HL-60 (cell line): ENCODE data around the gene TMEM174.

Experiments
- DNase-seq, 2 experiments: peaks; one replicate each; pipeline ENCODE4 v3.0.0-alpha.2; 2010 to 2020; ENCODE audit warnings: low read depth in 1 of 2, low spot score in 1 of 2
- H3K27ac ChIP-seq: fragments of 250-450 bp; sonication (Bioruptor Pico); replicated peaks from 2 replicates; pipeline ENCODE4 v1.5.1; 2020; ENCODE audit warnings: mild to moderate bottlenecking, moderate library complexity
- H3K27me3 ChIP-seq: fragments of 250-450 bp; sonication (Bioruptor Pico); 2 replicates; pipeline ENCODE4 v1.5.1; 2021; ENCODE audit warnings: mild to moderate bottlenecking, moderate library complexity; ENCODE audit not compliant: insufficient read depth, poor library complexity, severe bottlenecking
- H3K4me3 ChIP-seq: replicated peaks from 2 replicates; pipeline ENCODE4 v1.5.1; 2011; ENCODE audit warnings: mild to moderate bottlenecking, control low read depth, low read length; ENCODE audit not compliant: insufficient read depth
- GABPA ChIP-seq: IDR thresholded peaks from 2 replicates; pipeline ENCODE4 v1.6.1; 2012; ENCODE audit warnings: low read depth
- POLR2AphosphoS5 ChIP-seq: IDR thresholded peaks from 2 replicates; pipeline ENCODE4 v1.6.1; 2012; ENCODE audit warnings: low read depth
- SPI1 ChIP-seq: IDR thresholded peaks from 2 replicates; pipeline ENCODE4 v1.6.1; 2012; ENCODE audit warnings: low read depth, mild to moderate bottlenecking, borderline replicate concordance
- TF ChIP-seq, protein P1 (sequence below): IDR thresholded peaks from 2 replicates; pipeline ENCODE4 v1.6.1; 2012; ENCODE audit warnings: low read depth; ENCODE audit not compliant: insufficient replicate concordance
- TF ChIP-seq, protein P2 (sequence below): IDR thresholded peaks from one replicate; pipeline ENCODE4 v1.5.1; 2011; ENCODE audit warnings: low read length, control low read depth, inconsistent platforms; ENCODE audit not compliant: insufficient read depth

TMEM174 gene

DNA sequence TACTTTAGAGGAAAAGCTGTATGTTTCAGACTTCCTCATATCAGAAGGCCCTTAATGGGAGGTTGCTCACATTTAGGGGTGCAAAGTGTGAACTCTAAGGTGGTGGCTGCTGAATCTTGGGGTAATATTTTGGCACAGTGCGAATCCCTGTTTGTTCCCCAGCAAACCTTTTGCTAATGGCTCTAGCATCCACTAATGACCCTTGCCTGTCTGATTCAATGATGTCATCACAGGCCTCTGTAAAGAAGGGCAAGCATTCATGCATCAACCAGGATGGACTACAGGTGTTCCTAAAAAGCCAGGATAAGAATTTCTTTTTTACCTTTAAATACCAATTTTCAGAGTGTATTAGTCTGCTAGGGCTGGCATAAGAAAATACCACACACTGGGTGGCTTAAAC lies 32.2 kb upstream of the TMEM174 start:
- Histone ChIP-seq H3K27ac (no peak overlapping the region), H3K4me3 (no peak overlapping the region), H3K27me3 (no peaks in the 10 kb centered on the region)
- DNase-seq = no peak
- TF ChIP-seq, protein P1, sequence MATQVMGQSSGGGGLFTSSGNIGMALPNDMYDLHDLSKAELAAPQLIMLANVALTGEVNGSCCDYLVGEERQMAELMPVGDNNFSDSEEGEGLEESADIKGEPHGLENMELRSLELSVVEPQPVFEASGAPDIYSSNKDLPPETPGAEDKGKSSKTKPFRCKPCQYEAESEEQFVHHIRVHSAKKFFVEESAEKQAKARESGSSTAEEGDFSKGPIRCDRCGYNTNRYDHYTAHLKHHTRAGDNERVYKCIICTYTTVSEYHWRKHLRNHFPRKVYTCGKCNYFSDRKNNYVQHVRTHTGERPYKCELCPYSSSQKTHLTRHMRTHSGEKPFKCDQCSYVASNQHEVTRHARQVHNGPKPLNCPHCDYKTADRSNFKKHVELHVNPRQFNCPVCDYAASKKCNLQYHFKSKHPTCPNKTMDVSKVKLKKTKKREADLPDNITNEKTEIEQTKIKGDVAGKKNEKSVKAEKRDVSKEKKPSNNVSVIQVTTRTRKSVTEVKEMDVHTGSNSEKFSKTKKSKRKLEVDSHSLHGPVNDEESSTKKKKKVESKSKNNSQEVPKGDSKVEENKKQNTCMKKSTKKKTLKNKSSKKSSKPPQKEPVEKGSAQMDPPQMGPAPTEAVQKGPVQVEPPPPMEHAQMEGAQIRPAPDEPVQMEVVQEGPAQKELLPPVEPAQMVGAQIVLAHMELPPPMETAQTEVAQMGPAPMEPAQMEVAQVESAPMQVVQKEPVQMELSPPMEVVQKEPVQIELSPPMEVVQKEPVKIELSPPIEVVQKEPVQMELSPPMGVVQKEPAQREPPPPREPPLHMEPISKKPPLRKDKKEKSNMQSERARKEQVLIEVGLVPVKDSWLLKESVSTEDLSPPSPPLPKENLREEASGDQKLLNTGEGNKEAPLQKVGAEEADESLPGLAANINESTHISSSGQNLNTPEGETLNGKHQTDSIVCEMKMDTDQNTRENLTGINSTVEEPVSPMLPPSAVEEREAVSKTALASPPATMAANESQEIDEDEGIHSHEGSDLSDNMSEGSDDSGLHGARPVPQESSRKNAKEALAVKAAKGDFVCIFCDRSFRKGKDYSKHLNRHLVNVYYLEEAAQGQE = no peak
- TF ChIP-seq GABPA = no peak
- TF ChIP-seq POLR2AphosphoS5 = no peak
- TF ChIP-seq, protein P2, sequence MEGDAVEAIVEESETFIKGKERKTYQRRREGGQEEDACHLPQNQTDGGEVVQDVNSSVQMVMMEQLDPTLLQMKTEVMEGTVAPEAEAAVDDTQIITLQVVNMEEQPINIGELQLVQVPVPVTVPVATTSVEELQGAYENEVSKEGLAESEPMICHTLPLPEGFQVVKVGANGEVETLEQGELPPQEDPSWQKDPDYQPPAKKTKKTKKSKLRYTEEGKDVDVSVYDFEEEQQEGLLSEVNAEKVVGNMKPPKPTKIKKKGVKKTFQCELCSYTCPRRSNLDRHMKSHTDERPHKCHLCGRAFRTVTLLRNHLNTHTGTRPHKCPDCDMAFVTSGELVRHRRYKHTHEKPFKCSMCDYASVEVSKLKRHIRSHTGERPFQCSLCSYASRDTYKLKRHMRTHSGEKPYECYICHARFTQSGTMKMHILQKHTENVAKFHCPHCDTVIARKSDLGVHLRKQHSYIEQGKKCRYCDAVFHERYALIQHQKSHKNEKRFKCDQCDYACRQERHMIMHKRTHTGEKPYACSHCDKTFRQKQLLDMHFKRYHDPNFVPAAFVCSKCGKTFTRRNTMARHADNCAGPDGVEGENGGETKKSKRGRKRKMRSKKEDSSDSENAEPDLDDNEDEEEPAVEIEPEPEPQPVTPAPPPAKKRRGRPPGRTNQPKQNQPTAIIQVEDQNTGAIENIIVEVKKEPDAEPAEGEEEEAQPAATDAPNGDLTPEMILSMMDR = no peak
- TF ChIP-seq SPI1 = no peak

DNA sequence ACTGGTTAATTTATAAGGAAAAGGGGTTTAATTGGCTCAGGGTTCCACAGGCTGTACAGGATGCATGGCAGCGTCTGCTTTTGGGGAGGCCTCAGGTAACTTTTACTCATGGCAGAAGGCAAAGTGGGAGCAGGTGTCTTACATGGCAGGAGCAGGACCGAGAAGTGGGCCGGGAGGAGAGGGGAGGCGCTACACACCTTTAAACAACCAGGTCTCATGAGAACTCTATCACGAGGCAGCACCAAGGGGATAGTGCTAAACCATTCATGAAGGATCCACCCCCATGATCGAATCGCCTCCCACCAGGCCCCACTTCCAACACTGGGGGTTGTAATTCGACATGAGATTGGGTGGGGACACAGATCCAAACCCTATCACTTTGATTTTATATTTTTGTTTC lies 31.0 kb upstream of the TMEM174 start:
- TF ChIP-seq, protein P2 = no peak
- TF ChIP-seq SPI1 (no peak), POLR2AphosphoS5 (no peak), GABPA (no peak)
- TF ChIP-seq, protein P1 = no peak

DNA sequence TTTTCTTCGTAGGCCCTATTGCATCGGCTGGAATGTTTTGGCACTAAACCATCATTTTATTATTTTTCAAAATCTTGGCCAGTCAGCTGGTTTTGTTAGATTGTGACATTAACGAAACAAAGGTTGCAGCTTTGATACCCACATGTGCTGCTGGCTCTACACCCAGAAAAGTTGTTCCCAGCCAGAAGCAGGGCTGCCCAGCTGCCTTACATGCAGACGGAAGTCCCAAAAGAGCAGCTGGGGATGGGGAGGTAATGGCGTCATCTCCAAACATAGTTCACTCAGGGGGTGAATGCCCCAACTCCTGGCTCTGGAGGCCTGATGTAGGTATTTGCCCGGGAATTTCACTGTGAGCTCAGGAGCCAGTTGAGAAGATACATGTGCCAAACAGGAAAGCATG lies 29.3 kb upstream of the TMEM174 start:
- no peaks in the 10 kb centered on the region for H3K27me3 ChIP-seq
- DNase-seq = no peak
- TF ChIP-seq SPI1 = no peak
- no peak for TF ChIP-seq GABPA
- TF ChIP-seq, protein P2 = no peak
- TF ChIP-seq, protein P1 = no peak
- TF ChIP-seq POLR2AphosphoS5 = no peak
- no peak overlapping the region for H3K27ac ChIP-seq
- H3K4me3 ChIP-seq = no peak overlapping the region

More for the DNA sequence above, 31.0 kb upstream of the TMEM174 start:
- H3K27ac ChIP-seq = no peak overlapping the region
- H3K27me3 ChIP-seq = no peaks in the 10 kb centered on the region
- DNase-seq = no peak
- no peak overlapping the region for H3K4me3 ChIP-seq
